Measurements from ENCODE around the gene CLTA.
"Not testable (repeated sequence)": the region's sequence is repeated elsewhere in the genome, so short reads cannot be mapped to it uniquely, and the experiment has no call there.

DNA sequence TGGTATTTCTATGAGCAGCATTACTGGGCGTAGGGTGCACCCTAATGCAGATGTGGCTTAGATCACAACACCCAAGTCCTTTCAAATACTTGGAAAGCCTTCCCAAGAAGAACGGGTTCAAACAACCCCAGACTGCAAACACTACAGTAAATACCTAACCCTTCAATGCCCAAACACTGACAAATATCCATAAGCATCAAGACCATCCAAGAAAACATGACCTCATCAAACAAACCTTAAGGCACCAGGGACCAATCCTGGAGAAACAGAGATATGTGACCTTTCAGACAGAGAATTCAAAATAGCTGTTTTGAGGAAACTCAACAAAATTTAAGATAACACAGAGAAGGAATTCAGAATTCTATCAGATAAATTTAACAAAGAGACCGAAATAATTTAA is 15.5 kb upstream of the CLTA start:
- not testable (repeated sequence) for TF ChIP-seq CTCF (conservative IDR thresholded peaks at IDR 0.05 in 1 of 2, IDR thresholded peaks at IDR 0.05 in 1 of 2; ENCODE audit: extremely low read depth in 1 of 2, insufficient read depth in 1 of 2, low read depth in 1 of 2, low read length in 2 of 2); EZH2 (IDR thresholded peaks at IDR 0.05; ENCODE audit: borderline replicate concordance, low read length)

All from mammary epithelial cell (primary cell).